GM23338 (cell line): ENCODE results near the gene NOC3L. TPM values are rescaled to one million over a fixed set of nuclear protein-coding genes. Genes with fewer than 3 reads are reported as not detected.

Source experiments
- ATAC-seq: fragments of 200-7000 bp; cut with Tn5 transposase; 3 replicates; pipeline ENCODE4 v1.9.1; 2020
- DNase-seq: peaks from one replicate; pipeline ENCODE4 v3.0.0-alpha.2; 2015; ENCODE audit warnings: low spot score
- H2AFZ ChIP-seq: fragments of 200-600 bp; sonication (generic); 2 replicates; pipeline ENCODE4 v1.8.0; 2016; ENCODE audit warnings: antibody characterized with exemption, mild to moderate bottlenecking, moderate library complexity
- H3F3A ChIP-seq: fragments of 200-600 bp; sonication (generic); replicated peaks from 2 replicates; pipeline ENCODE4 v1.8.0; 2017; ENCODE audit warnings: antibody characterized with exemption, mixed run types, low read depth
- H3K27ac ChIP-seq: fragments of 200-600 bp; sonication (generic); 2 replicates; pipeline ENCODE4 v1.6.1; 2016; ENCODE audit warnings: low read depth
- H3K27me3 ChIP-seq: fragments of 200-600 bp; sonication (generic); 2 replicates; pipeline ENCODE4 v1.8.0; 2016; ENCODE audit warnings: mild to moderate bottlenecking, mixed run types, moderate library complexity; ENCODE audit not compliant: insufficient read depth
- H3K36me3 ChIP-seq: fragments of 200-600 bp; sonication (generic); 2 replicates; pipeline ENCODE4 v1.8.0; 2016; ENCODE audit warnings: mild to moderate bottlenecking; ENCODE audit not compliant: insufficient read depth
- H3K4me1 ChIP-seq: fragments of 200-600 bp; sonication (generic); 2 replicates; pipeline ENCODE4 v1.8.0; 2016; ENCODE audit warnings: mild to moderate bottlenecking, moderate library complexity; ENCODE audit not compliant: insufficient read depth
- H3K4me2 ChIP-seq: fragments of 200-600 bp; sonication (generic); 2 replicates; pipeline ENCODE4 v1.7.1; 2017; ENCODE audit warnings: mixed run types
- H3K4me3 ChIP-seq: fragments of 200-600 bp; sonication (generic); 2 replicates; pipeline ENCODE4 v1.6.1; 2016; ENCODE audit warnings: mixed run types
- H3K79me2 ChIP-seq: fragments of 200-600 bp; sonication (generic); replicated peaks from 2 replicates; pipeline ENCODE4 v1.8.0; 2017; ENCODE audit warnings: mild to moderate bottlenecking; ENCODE audit not compliant: insufficient read depth
- H3K9me2 ChIP-seq: fragments of 200-600 bp; sonication (generic); 2 replicates; pipeline ENCODE4 v1.8.0; 2017; ENCODE audit not compliant: insufficient read depth
- H4K20me1 ChIP-seq: fragments of 200-600 bp; sonication (generic); replicated peaks from 2 replicates; pipeline ENCODE4 v1.8.0; 2017; ENCODE audit warnings: mild to moderate bottlenecking; ENCODE audit not compliant: insufficient read depth
- H3K27ac Mint-ChIP-seq: 2 replicates; pipeline ENCODE4 v1.8.0; 2020; ENCODE audit warnings: inconsistent platforms, mild to moderate bottlenecking, moderate library complexity, mixed read lengths
- H3K27me3 Mint-ChIP-seq: 3 replicates; pipeline ENCODE4 v1.8.0; 2022; ENCODE audit warnings: low read depth, mild to moderate bottlenecking, moderate library complexity, mixed read lengths, inconsistent platforms; ENCODE audit not compliant: insufficient read depth, poor library complexity
- H3K36me3 Mint-ChIP-seq: 3 replicates; pipeline ENCODE4 v1.8.0; 2021; ENCODE audit warnings: low read depth, mild to moderate bottlenecking, inconsistent platforms, moderate library complexity, mixed read lengths
- H3K4me1 Mint-ChIP-seq: 3 replicates; pipeline ENCODE4 v1.8.0; 2020; ENCODE audit warnings: mild to moderate bottlenecking, inconsistent platforms, mixed read lengths
- H3K4me3 Mint-ChIP-seq: 3 replicates; pipeline ENCODE4 v1.8.0; 2021; ENCODE audit warnings: moderate library complexity, mild to moderate bottlenecking, inconsistent platforms, mixed read lengths
- H3K9me3 Mint-ChIP-seq: 3 replicates; pipeline ENCODE4 v1.8.0; 2020; ENCODE audit warnings: moderate library complexity, mild to moderate bottlenecking, inconsistent platforms, mixed read lengths
- ETS1 ChIP-seq: IDR thresholded peaks from 2 replicates; pipeline ENCODE4 v1.6.1; 2016; ENCODE audit warnings: antibody characterized with exemption
- EZH2 ChIP-seq: fragments of 200-600 bp; sonication (generic); IDR thresholded peaks from one replicate; pipeline ENCODE4 v1.8.0; 2017; ENCODE audit warnings: antibody characterized with exemption, mild to moderate bottlenecking, low read depth; ENCODE audit not compliant: unreplicated experiment
- EZH2phosphoT487 ChIP-seq: fragments of 200-600 bp; sonication (generic); IDR thresholded peaks from one replicate; pipeline ENCODE4 v1.8.1; 2018; ENCODE audit warnings: antibody characterized with exemption; ENCODE audit not compliant: unreplicated experiment
- JUNB ChIP-seq: IDR thresholded peaks from one replicate; pipeline ENCODE4 v1.6.1; 2016; ENCODE audit warnings: antibody characterized with exemption; ENCODE audit not compliant: unreplicated experiment
- POLR2AphosphoS5 ChIP-seq: IDR thresholded peaks from 2 replicates; pipeline ENCODE4 v1.6.1; 2016; ENCODE audit warnings: antibody characterized with exemption, low read depth
- STAT1 ChIP-seq: IDR thresholded peaks from one replicate; pipeline ENCODE4 v1.6.1; 2016; ENCODE audit warnings: antibody characterized with exemption; ENCODE audit not compliant: unreplicated experiment
- ZNF114 ChIP-seq: fragments of 250-450 bp; sonication (Bioruptor Pico); IDR thresholded peaks from 2 replicates; pipeline ENCODE4 v1.5.0; 2020; ENCODE audit warnings: mild to moderate bottlenecking, moderate library complexity
- ZNF331 ChIP-seq: fragments of 250-450 bp; sonication (Bioruptor Pico); IDR thresholded peaks from 2 replicates; pipeline ENCODE4 v1.5.0; 2020; ENCODE audit warnings: low read depth, mild to moderate bottlenecking, moderate library complexity
- ZNF462 ChIP-seq: fragments of 250-450 bp; sonication (Bioruptor Pico); IDR thresholded peaks from 2 replicates; pipeline ENCODE4 v1.5.0; 2020; ENCODE audit warnings: mild to moderate bottlenecking, moderate library complexity
- polyA plus RNA-seq: library from polyadenylated mRNA; unstranded; fragments of >200 nt; fragmentation: Nextera tagmentation; extraction: Ambion mirVana; gene quantifications from 2 replicates; pipeline ENCODE4 v1.2.1, GENCODE V29; 2016
- total RNA-seq: library from RNA; depleted of rRNA; stranded (reverse); fragments of >200 nt; shearing (Covaris generic); gene quantifications from 2 replicates; pipeline ENCODE4 v1.2.3, GENCODE V29; 2014
- TF ChIP-seq, protein P1 (sequence below), 2 experiments: fragments of 200-600 bp in 1 of 2; sonication (generic) in 1 of 2; conservative IDR thresholded peaks; 2 replicates each; pipeline versions ENCODE4 v1.5.1 to v1.6.1; 2016 to 2017; ENCODE audit warnings: antibody characterized with exemption in 2 of 2, low read depth in 2 of 2, mild to moderate bottlenecking in 2 of 2, moderate library complexity in 1 of 2

The NOC3L gene
- total and polyA plus RNA-seq, 2 experiments from 2014 or later = 43.1 to 62.1 TPM

DNA sequence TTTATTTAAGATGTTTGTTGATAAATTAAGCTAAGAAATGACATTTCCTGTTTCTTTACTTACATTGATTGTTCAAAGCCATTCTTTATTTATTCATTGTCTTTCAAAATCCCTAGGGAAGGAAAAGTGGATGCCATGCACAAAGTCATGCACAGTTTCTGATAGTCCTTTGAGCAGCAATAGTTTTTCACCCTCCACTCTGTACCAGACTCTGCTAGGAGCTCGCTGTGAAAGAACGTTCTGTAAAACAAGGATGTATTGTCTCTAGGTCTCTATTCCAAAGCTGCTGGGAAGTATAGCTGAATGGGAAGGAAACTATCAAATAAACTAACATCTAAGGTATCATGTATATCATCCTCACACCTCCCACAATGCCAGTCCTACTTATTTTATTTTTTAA is 7.8 kb upstream of the NOC3L start (continued):
- TF ChIP-seq ETS1 = no peak
- no peak for TF ChIP-seq ZNF114 (CRISPR knock-in tag)
- TF ChIP-seq, protein P1, sequence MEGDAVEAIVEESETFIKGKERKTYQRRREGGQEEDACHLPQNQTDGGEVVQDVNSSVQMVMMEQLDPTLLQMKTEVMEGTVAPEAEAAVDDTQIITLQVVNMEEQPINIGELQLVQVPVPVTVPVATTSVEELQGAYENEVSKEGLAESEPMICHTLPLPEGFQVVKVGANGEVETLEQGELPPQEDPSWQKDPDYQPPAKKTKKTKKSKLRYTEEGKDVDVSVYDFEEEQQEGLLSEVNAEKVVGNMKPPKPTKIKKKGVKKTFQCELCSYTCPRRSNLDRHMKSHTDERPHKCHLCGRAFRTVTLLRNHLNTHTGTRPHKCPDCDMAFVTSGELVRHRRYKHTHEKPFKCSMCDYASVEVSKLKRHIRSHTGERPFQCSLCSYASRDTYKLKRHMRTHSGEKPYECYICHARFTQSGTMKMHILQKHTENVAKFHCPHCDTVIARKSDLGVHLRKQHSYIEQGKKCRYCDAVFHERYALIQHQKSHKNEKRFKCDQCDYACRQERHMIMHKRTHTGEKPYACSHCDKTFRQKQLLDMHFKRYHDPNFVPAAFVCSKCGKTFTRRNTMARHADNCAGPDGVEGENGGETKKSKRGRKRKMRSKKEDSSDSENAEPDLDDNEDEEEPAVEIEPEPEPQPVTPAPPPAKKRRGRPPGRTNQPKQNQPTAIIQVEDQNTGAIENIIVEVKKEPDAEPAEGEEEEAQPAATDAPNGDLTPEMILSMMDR (conservative IDR thresholded peaks at IDR 0.05; ENCODE audit: low read depth in 2 of 2) = no peak

- Histone ChIP-seq H3K4me1 (peaks cover 4% of the 10 kb centered on the region; the same call in 1 of the 2 replicates), H3K9me2 (0 out of 2 replicates have a peak, but pooled peaks cover 4% of the 10 kb centered on the region), H4K20me1 (no peaks in the 10 kb centered on the region), H2AFZ (no peak overlapping the region), H3K79me2 (peaks cover 12% of the 10 kb centered on the region), H3K27me3 (peaks cover 32% of the 10 kb centered on the region), H3K36me3 (no peaks in the 10 kb centered on the region), H3K27ac (no peak overlapping the region), H3K4me2 (no peak overlapping the region), H3K4me3 (no peak overlapping the region), H3F3A (no peaks in the 10 kb centered on the region)
- Mint-ChIP-seq H3K27ac (no peak overlapping the region), H3K4me3 (no peak overlapping the region), H3K27me3 (peaks cover 16% of the 10 kb centered on the region), H3K4me1 (no peaks in the 10 kb centered on the region), H3K36me3 (peaks cover under 1% of the 10 kb centered on the region; the same call in 2 of the 3 replicates), H3K9me3 (peaks cover 3% of the 10 kb centered on the region; the same call in 2 of the 3 replicates)
- ATAC-seq (no peak), DNase-seq (no peak)
- no peak for TF ChIP-seq EZH2
- no peak for TF ChIP-seq STAT1
- TF ChIP-seq ZNF114 (CRISPR knock-in tag) = no peak
- no peak for TF ChIP-seq ETS1
- TF ChIP-seq EZH2phosphoT487 = no peak
- TF ChIP-seq, protein P1 (conservative IDR thresholded peaks at IDR 0.05; ENCODE audit: low read depth in 2 of 2) = no peak
- no peak for TF ChIP-seq ZNF331 (CRISPR knock-in tag)
- no peak for TF ChIP-seq ZNF462 (CRISPR knock-in tag)
- no peak for TF ChIP-seq POLR2AphosphoS5
- no peak for TF ChIP-seq JUNB
These were observed 3.6 kb upstream of the NOC3L start for GRCh38 chr10:94366382-94366781.
